SK-N-MC (cell line): ENCODE results near the gene LAPTM4A.
"Not testable (repeated sequence)": the region's sequence is repeated elsewhere in the genome, so short reads cannot be mapped to it uniquely, and the experiment has no call there.

Experiments
- DNase-seq: peaks from one replicate; pipeline ENCODE4 v3.0.0-alpha.2; 2011; ENCODE audit warnings: low read depth, low spot score
- H3K27ac ChIP-seq: fragments of 200-600 bp; sonication (generic); 2 replicates; pipeline ENCODE4 v1.5.1; 2016; ENCODE audit warnings: mixed run types
- H3K36me3 ChIP-seq: fragments of 200-600 bp; sonication (generic); 2 replicates; pipeline ENCODE4 v1.6.1; 2017; ENCODE audit warnings: antibody characterized with exemption, low read length, mixed read lengths; ENCODE audit not compliant: insufficient read depth
- H3K4me3 ChIP-seq: fragments of 200-600 bp; sonication (generic); 2 replicates; pipeline ENCODE4 v1.5.1; 2016
- H3K9ac ChIP-seq: fragments of 200-600 bp; sonication (generic); 2 replicates; pipeline ENCODE4 v1.8.0; 2017; ENCODE audit warnings: mixed run types, mixed read lengths; ENCODE audit not compliant: insufficient read length
- H3K9me3 ChIP-seq: fragments of 200-600 bp; sonication (generic); 2 replicates; pipeline ENCODE4 v1.6.1; 2017; ENCODE audit warnings: low read depth, mild to moderate bottlenecking, antibody characterized with exemption, low read length, moderate library complexity, mixed read lengths
- EZH2 ChIP-seq: fragments of 200-600 bp; sonication (generic); IDR thresholded peaks from one replicate; pipeline ENCODE4 v1.6.1; 2017; ENCODE audit warnings: antibody characterized with exemption
- FOXP2 ChIP-seq: optimal IDR thresholded peaks from 2 replicates; pipeline ENCODE3; 2011; ENCODE audit warnings: mild to moderate bottlenecking, moderate library complexity; ENCODE audit not compliant: insufficient read depth; ENCODE audit errors: extremely low read length, control extremely low read depth
- POLR2AphosphoS5 ChIP-seq: IDR thresholded peaks from 2 replicates; pipeline ENCODE4 v1.6.1; 2012; ENCODE audit warnings: mild to moderate bottlenecking, low read depth, low read length, borderline replicate concordance

The LAPTM4A gene

GRCh38 chr2:20079546-20080115 is 28.2 kb upstream of the LAPTM4A start:
- Histone ChIP-seq H3K9ac (no peak overlapping the region), H3K4me3 (no peak overlapping the region), H3K27ac (no peak overlapping the region), H3K9me3 (no peaks in the 10 kb centered on the region), H3K36me3 (no peaks in the 10 kb centered on the region)
- no peak for DNase-seq
- TF ChIP-seq FOXP2 (no peak), POLR2AphosphoS5 (no peak), EZH2 (no peak)

GRCh38 chr2:20077411-20077940 is 26.0 kb upstream of the LAPTM4A start:
- H3K27ac ChIP-seq, result no peak overlapping the region
- no peaks in the 10 kb centered on the region for H3K9me3 ChIP-seq
- no peak for DNase-seq
- TF ChIP-seq FOXP2 (no peak), POLR2AphosphoS5 (no peak), EZH2 (no peak)
- no peak overlapping the region for H3K9ac ChIP-seq
- H3K4me3 ChIP-seq, result no peak overlapping the region
- H3K36me3 ChIP-seq, result no peaks in the 10 kb centered on the region

- no peak for DNase-seq
- H3K4me3 ChIP-seq, result no peak overlapping the region
- H3K9ac ChIP-seq, result no peak overlapping the region
- H3K36me3 ChIP-seq, result no peaks in the 10 kb centered on the region
- no peak overlapping the region for H3K27ac ChIP-seq
- no peaks in the 10 kb centered on the region for H3K9me3 ChIP-seq
- TF ChIP-seq POLR2AphosphoS5, result no peak
- TF ChIP-seq EZH2, result no peak
- no peak for TF ChIP-seq FOXP2
Measured at GRCh38 chr2:20076757-20077156, 25.3 kb upstream of the LAPTM4A start.

- Histone ChIP-seq H3K9me3 (no peaks in the 10 kb centered on the region), H3K36me3 (no peaks in the 10 kb centered on the region), H3K4me3 (no peak overlapping the region), H3K9ac (no peak overlapping the region), H3K27ac (no peak overlapping the region)
- TF ChIP-seq EZH2 (no peak), POLR2AphosphoS5 (no peak), FOXP2 (no peak)
- DNase-seq, result no peak
Measured at GRCh38 chr2:20074901-20075300, 23.5 kb upstream of the LAPTM4A start.

- H3K9me3 ChIP-seq, DNase-seq, H3K4me3 ChIP-seq, H3K9ac ChIP-seq, H3K36me3 ChIP-seq, H3K27ac ChIP-seq: not testable (repeated sequence)
Measured at GRCh38 chr2:20074046-20074648, 22.7 kb upstream of the LAPTM4A start.

- H3K36me3 ChIP-seq, result no peaks in the 10 kb centered on the region
- no peak overlapping the region for H3K4me3 ChIP-seq
- no peak for DNase-seq
- H3K27ac ChIP-seq, result no peak overlapping the region
- H3K9ac ChIP-seq, result no peak overlapping the region
- H3K9me3 ChIP-seq, result no peaks in the 10 kb centered on the region
- TF ChIP-seq EZH2 (no peak), POLR2AphosphoS5 (no peak), FOXP2 (no peak)
Measured at GRCh38 chr2:20073460-20073859, 22.0 kb upstream of the LAPTM4A start.

- DNase-seq, result no peak
- H3K4me3 ChIP-seq, result peak overlapping the region; percentile 48
Measured at GRCh38 chr2:20072436-20073158, 21.2 kb upstream of the LAPTM4A start.

More at GRCh38 chr2:20072436-20073158, 21.2 kb upstream of the LAPTM4A start:
- TF ChIP-seq EZH2 (no peak), POLR2AphosphoS5 (no peak), FOXP2 (no peak)
- Histone ChIP-seq H3K27ac (peak overlapping the region; percentile 98), H3K9me3 (peaks cover under 1% of the 10 kb centered on the region; the same call in 1 of the 2 replicates), H3K9ac (peak overlapping the region; percentile 75), H3K36me3 (no peaks in the 10 kb centered on the region)
